Hepatocyte (in vitro differentiated cells): ENCODE measurements around the gene ST8SIA1. TPM values are rescaled to one million over a fixed set of nuclear protein-coding genes. Genes with fewer than 3 reads are reported as not detected.

ENCODE experiments used
- DNase-seq: peaks from one replicate; pipeline ENCODE4 v3.0.0-alpha.2; 2016; ENCODE audit warnings: low spot score
- H2AFZ ChIP-seq: fragments of 200-600 bp; sonication (generic); 2 replicates; pipeline ENCODE4 v1.6.0; 2016; ENCODE audit warnings: antibody characterized with exemption, mild to moderate bottlenecking
- H3K27ac ChIP-seq: fragments of 200-600 bp; sonication (generic); 2 replicates; pipeline ENCODE4 v1.5.1; 2016; ENCODE audit warnings: mild to moderate bottlenecking
- H3K27me3 ChIP-seq: fragments of 200-600 bp; sonication (generic); 2 replicates; pipeline ENCODE4 v1.6.1; 2016
- H3K36me3 ChIP-seq: fragments of 200-600 bp; sonication (generic); replicated peaks from 2 replicates; pipeline ENCODE4 v1.5.1; 2016; ENCODE audit warnings: low read depth; ENCODE audit not compliant: insufficient read depth
- H3K4me1 ChIP-seq: fragments of 200-600 bp; sonication (generic); 2 replicates; pipeline ENCODE4 v1.5.1; 2016; ENCODE audit warnings: mild to moderate bottlenecking, moderate library complexity; ENCODE audit not compliant: insufficient read depth
- H3K4me2 ChIP-seq: fragments of 200-600 bp; sonication (generic); 2 replicates; pipeline ENCODE4 v1.6.0; 2016
- H3K4me3 ChIP-seq: fragments of 200-600 bp; sonication (generic); 2 replicates; pipeline ENCODE4 v1.5.1; 2016; ENCODE audit warnings: mild to moderate bottlenecking
- H3K79me2 ChIP-seq: fragments of 200-600 bp; sonication (generic); 2 replicates; pipeline ENCODE4 v1.6.0; 2017; ENCODE audit warnings: mild to moderate bottlenecking
- H3K9me2 ChIP-seq: fragments of 200-600 bp; sonication (generic); replicated peaks from 2 replicates; pipeline ENCODE4 v1.6.0; 2017; ENCODE audit warnings: mild to moderate bottlenecking; ENCODE audit not compliant: insufficient read depth
- H3K9me3 ChIP-seq: fragments of 200-600 bp; sonication (generic); 2 replicates; pipeline ENCODE4 v1.5.1; 2016; ENCODE audit warnings: low read depth, mild to moderate bottlenecking
- H4K20me1 ChIP-seq: fragments of 200-600 bp; sonication (generic); 2 replicates; pipeline ENCODE4 v1.6.0; 2016; ENCODE audit warnings: mild to moderate bottlenecking; ENCODE audit not compliant: insufficient read depth, poor library complexity, severe bottlenecking
- EZH2 ChIP-seq: fragments of 200-600 bp; sonication (generic); IDR thresholded peaks from 2 replicates; pipeline ENCODE4 v1.6.1; 2016; ENCODE audit warnings: antibody characterized with exemption, mild to moderate bottlenecking, borderline replicate concordance
- EZH2phosphoT487 ChIP-seq: fragments of 200-600 bp; sonication (generic); IDR thresholded peaks from one replicate; pipeline ENCODE4 v1.6.1; 2018; ENCODE audit warnings: antibody characterized with exemption, mild to moderate bottlenecking, low read depth, moderate library complexity; ENCODE audit not compliant: unreplicated experiment, severe bottlenecking
- WGBS: methylation state at CpG from one replicate; pipeline ENCODE4 v1.1.6; 2016; ENCODE audit warnings: low lambda C conversion rate; ENCODE audit errors: missing lambda C conversion rate; 5-methylcytosine and 5-hydroxymethylcytosine counted together
- polyA plus RNA-seq: library from polyadenylated mRNA; unstranded; fragments of >200 nt; fragmentation: Nextera tagmentation; extraction: Ambion mirVana; gene quantifications from 2 replicates; pipeline ENCODE4 v1.2.1, GENCODE V29; 2016
- total RNA-seq: library from RNA; depleted of rRNA; stranded (reverse); fragments of >200 nt; gene quantifications from 2 replicates; pipeline ENCODE4 v1.2.3, GENCODE V29; 2014
- TF ChIP-seq, protein P1 (sequence below): fragments of 200-600 bp; sonication (generic); IDR thresholded peaks from 2 replicates; pipeline ENCODE4 v1.5.1; 2016; ENCODE audit warnings: antibody characterized with exemption, mild to moderate bottlenecking; ENCODE audit not compliant: poor library complexity

The ST8SIA1 gene
- total and polyA plus RNA-seq, 2 experiments from 2014 or later: 0.88 to 2.0 TPM

- Histone ChIP-seq H3K27me3 (no peaks in the 10 kb centered on the region), H2AFZ (no peak overlapping the region), H4K20me1 (no peaks in the 10 kb centered on the region), H3K4me3 (no peak overlapping the region), H3K4me2 (no peak overlapping the region), H3K9me2 (no peaks in the 10 kb centered on the region), H3K27ac (no peak overlapping the region), H3K4me1 (no peaks in the 10 kb centered on the region), H3K36me3 (no peaks in the 10 kb centered on the region), H3K79me2 (no peaks in the 10 kb centered on the region), H3K9me3 (no peaks in the 10 kb centered on the region)
- DNase-seq: no peak
- TF ChIP-seq EZH2: no peak
- TF ChIP-seq, protein P1, sequence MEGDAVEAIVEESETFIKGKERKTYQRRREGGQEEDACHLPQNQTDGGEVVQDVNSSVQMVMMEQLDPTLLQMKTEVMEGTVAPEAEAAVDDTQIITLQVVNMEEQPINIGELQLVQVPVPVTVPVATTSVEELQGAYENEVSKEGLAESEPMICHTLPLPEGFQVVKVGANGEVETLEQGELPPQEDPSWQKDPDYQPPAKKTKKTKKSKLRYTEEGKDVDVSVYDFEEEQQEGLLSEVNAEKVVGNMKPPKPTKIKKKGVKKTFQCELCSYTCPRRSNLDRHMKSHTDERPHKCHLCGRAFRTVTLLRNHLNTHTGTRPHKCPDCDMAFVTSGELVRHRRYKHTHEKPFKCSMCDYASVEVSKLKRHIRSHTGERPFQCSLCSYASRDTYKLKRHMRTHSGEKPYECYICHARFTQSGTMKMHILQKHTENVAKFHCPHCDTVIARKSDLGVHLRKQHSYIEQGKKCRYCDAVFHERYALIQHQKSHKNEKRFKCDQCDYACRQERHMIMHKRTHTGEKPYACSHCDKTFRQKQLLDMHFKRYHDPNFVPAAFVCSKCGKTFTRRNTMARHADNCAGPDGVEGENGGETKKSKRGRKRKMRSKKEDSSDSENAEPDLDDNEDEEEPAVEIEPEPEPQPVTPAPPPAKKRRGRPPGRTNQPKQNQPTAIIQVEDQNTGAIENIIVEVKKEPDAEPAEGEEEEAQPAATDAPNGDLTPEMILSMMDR: no peak
- no peak for TF ChIP-seq EZH2phosphoT487
Observed at GRCh38 chr12:22306311-22306710, 28.2 kb downstream of the ST8SIA1 start.

- H4K20me1 ChIP-seq: no peaks in the 10 kb centered on the region
- no peak overlapping the region for H2AFZ ChIP-seq
- WGBS: 73% methylated on average over 1 of the region's 1 CpG
- no peak for DNase-seq
- no peak overlapping the region for H3K4me3 ChIP-seq
- no peaks in the 10 kb centered on the region for H3K27me3 ChIP-seq
- no peak for TF ChIP-seq EZH2phosphoT487
- TF ChIP-seq, protein P1: no peak
- no peak for TF ChIP-seq EZH2
- H3K27ac ChIP-seq: no peak overlapping the region
- no peaks in the 10 kb centered on the region for H3K4me1 ChIP-seq
- no peak overlapping the region for H3K4me2 ChIP-seq
- H3K36me3 ChIP-seq: no peaks in the 10 kb centered on the region
- H3K79me2 ChIP-seq: no peaks in the 10 kb centered on the region
- H3K9me2 ChIP-seq: no peaks in the 10 kb centered on the region
- H3K9me3 ChIP-seq: peaks cover 11% of the 10 kb centered on the region
Observed at GRCh38 chr12:22304341-22304740, 30.2 kb downstream of the ST8SIA1 start.

GRCh38 chr12:22299294-22299912 lies 35.1 kb downstream of the ST8SIA1 start:
- Histone ChIP-seq H3K79me2 (no peaks in the 10 kb centered on the region), H3K4me2 (no peak overlapping the region), H3K9me3 (peaks cover 14% of the 10 kb centered on the region), H4K20me1 (no peaks in the 10 kb centered on the region), H2AFZ (no peak overlapping the region), H3K4me3 (no peak overlapping the region), H3K9me2 (no peaks in the 10 kb centered on the region), H3K4me1 (no peaks in the 10 kb centered on the region), H3K27me3 (no peaks in the 10 kb centered on the region), H3K36me3 (no peaks in the 10 kb centered on the region), H3K27ac (no peak overlapping the region)
- TF ChIP-seq, protein P1: no peak
- TF ChIP-seq EZH2 (no peak), EZH2phosphoT487 (no peak)
- DNase-seq: no peak

DNA sequence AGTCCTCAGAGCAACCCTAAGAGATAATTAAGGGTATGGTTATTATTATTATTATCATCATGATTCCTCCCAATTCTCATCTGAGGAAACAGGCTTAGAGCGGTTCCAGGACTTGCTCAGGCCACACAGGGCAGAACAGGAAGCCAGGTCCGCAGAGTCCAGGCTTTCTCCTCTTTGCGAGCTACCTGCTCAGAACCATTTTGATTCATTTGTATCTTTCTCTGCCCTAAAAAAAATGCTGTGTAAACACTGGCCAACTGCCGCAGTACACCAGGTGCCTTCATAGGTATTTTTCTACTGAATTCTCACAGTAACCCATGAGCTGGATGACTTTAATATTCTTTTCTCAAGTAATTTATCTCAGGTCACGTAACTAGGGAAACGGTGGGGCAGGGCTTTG lies 45.3 kb downstream of the ST8SIA1 start:
- 92% methylated on average over 6 of the region's 6 CpGs for WGBS
- TF ChIP-seq EZH2phosphoT487: no peak
- TF ChIP-seq EZH2: no peak
- TF ChIP-seq, protein P1: no peak
- no peak for DNase-seq

More for the DNA sequence above, 45.3 kb downstream of the ST8SIA1 start:
- Histone ChIP-seq H3K27me3 (no peaks in the 10 kb centered on the region), H2AFZ (no peak overlapping the region), H3K4me2 (no peak overlapping the region), H3K9me3 (no peaks in the 10 kb centered on the region), H3K79me2 (no peaks in the 10 kb centered on the region), H3K9me2 (no peaks in the 10 kb centered on the region), H3K27ac (no peak overlapping the region), H4K20me1 (no peaks in the 10 kb centered on the region), H3K36me3 (no peaks in the 10 kb centered on the region), H3K4me3 (no peak overlapping the region), H3K4me1 (no peaks in the 10 kb centered on the region)
